Measurements from ENCODE around the gene TTLL6. TPM values are rescaled to one million over a fixed set of nuclear protein-coding genes. Genes with fewer than 3 reads are reported as not detected.
"Not testable (repeated sequence)": the region's sequence is repeated elsewhere in the genome, so short reads cannot be mapped to it uniquely, and the experiment has no call there.

TTLL6 gene
- total RNA-seq, 1 experiment from 2014 or later, result 0.34 TPM

DNA sequence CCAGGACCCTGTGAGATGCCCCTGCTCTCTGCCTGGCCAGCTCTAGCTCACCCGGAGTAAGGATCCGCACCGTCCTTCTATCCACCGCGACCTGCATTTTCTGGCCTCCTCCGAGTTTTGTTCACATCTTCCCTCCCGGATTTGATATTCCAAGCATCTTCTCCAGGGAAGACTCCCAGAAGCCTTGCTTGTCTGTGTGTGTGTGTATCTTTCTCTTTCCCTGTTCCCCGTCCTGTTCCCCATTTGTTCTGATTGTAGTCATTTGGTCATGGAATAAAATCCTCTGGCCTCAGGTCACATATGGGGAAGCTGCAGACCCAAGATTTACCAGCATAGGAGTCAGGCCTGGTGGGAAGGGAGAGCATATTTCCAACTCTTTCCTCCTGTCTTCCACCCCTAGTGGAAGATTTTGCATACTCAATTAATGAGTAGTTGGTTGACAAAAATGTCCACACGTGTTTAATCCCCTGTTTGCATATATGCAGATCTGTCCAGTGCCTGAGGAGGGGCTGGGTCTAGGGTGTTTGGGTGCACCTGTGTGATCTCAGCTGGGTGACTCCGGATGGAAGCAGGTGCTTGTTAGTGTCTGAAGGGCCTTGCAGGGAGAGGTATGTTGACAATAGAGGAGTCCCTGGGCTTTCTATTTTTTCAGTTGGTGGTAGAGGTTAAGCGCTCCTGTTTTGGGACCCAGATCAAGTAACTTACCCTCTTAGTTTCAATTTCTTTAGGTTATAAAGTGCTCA is 96.6 kb downstream of the TTLL6 start:
- in situ Hi-C loops (cut with HindIII; ENCODE audit: low pct_unique_long_range_greater_than_20kb, low sequenced_read_pairs), result no loop called here

DNA sequence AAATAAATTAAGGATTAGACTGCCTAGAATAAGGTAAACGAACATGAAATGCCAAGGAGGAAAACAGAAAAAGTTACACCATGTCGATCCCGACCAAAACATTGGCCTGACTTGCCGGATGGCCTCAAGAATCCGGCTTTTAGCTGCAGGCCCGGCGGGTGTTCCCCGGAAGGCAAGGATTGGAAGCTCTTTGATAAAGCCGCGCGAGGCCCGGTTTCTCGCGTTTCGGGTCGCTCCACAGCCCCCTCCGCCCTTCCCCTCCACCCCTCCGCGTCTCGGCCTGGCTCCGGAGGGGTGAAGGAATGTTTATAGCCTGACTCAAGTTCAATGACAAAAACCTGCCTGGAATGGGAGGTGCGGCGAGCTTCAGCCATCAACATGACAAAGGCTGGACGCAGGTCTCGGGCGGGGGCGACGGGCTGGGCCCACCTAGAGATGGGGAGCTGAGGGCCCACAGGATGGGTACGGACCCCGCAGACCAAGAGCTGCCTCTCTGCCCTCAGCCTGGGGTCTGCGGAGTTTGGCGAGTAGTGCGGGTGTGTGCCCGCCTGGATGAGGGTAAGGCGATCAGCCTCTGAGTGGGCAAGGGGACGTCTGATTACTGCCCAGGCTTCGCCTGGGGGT is 97.3 kb downstream of the TTLL6 start:
- DNase-seq (ENCODE audit: low read depth), result no peak
- in situ Hi-C loops (cut with HindIII; ENCODE audit: low pct_unique_long_range_greater_than_20kb, low sequenced_read_pairs), result no loop called here

More for the DNA sequence above, 96.6 kb downstream of the TTLL6 start:
- no peak for DNase-seq (ENCODE audit: low read depth)

DNA sequence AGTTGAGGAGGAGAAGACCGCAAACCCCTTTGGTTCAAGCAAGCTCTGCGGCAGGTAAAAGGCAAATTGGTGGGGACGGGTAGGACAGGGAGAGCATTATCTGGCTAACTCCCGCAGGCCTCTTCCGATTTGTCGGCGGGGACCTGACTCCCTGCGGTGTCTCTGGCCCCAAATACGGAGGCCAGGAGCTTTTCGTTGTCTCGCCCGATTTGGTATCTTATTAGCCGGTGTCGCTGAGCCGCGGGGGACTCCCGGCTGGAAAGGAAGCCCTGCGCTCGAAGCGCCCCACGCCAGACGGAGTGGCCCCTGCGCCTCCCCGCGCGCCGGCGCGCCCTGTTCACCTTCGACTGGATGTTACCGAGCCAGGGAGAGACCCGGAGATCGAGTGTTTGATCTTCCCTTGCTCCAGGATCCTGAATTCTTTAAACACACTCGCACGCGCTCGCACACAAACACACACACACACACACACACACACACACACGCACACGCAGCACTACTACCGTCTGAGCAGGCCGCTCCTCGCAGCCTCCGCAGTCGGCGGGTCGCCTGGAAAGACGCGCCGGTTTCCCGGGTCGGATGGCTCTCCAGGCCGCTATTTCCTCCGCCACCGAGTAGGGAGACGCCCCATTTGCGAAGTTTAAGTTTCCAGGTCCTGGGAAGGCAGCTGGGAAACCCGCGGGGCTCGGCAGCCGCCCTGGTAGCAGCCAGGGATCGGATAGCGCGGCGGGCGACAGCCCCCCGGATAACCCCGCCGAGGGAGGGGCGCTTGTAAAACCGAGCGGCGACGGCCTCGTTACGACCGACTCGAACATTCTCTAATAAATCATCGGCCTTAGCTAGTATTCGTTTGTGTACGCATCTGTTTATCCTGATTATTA is 98.0 kb downstream of the TTLL6 start:
- no peak for DNase-seq (ENCODE audit: low read depth)

DNA sequence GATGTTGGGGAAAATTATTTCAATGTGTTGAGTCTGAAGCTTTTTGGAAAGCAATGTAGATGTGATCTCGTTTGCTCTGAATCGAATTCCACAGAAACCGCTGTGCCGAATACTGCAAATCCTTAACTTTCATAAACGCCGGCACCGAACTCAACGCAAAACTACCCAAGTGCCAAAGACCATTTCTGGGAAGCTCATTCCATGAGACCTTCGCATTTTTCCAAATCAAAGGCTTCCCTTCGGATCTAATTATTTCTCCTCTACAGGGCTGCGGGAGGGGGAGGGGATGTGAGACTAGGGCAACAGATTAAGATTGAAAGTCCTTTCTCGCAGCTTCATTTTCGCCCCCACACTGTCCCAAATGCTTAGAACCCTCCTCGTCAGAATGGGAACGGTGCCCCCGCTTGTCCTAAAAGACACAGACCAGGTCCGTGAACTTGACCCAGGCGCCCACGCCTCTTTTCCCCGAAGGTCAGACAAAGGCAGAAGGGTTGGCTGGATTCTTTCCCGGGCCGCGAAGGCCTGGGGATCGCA is 98.7 kb downstream of the TTLL6 start:
- in situ Hi-C loops (cut with HindIII; ENCODE audit: low pct_unique_long_range_greater_than_20kb, low sequenced_read_pairs), result no loop called here
- no peak for DNase-seq (ENCODE audit: low read depth)

More for the DNA sequence above, 98.0 kb downstream of the TTLL6 start:
- in situ Hi-C loops (cut with HindIII; ENCODE audit: low pct_unique_long_range_greater_than_20kb, low sequenced_read_pairs), result no loop called here

DNA sequence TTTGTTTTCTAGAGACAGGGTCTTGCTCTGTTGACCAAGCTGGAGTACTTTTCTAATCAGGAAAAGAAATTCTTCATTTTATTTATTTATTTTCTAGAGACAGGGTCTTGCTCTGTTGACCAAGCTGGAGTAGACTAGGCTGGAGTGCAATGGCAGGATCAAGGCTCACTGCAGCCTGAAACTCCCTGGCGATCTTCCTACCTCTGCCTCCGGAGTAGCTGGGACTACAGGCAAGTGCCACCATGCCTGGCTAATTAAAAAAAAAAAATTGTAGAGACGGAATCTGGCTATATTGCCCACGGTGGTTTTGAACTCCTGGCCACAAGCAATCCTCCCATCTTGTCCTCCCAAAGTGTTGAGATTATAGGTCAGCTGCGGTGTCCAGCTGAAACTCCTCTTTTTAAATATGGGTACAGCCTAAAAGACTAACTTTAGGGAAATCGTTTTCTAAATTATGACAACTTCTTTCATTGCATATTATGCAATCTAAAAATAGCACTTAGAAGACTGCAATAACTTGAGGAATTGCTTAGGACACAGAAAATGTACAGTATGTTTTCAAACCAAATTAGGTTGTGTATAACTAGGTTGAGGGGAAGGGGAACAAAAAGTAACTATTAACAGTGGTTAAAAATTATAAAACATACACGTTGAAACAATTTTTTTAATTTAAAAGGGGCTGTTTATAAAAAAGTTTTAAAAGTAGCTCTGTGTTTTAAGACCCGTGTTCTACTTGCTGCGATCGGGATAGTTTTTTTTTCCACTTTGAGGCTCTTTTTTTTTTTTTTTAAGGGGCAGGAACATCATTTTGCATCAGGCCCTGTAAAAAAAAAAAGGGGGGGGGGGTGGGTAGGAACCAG is 99.4 kb downstream of the TTLL6 start:
- in situ Hi-C loops (cut with HindIII; ENCODE audit: low pct_unique_long_range_greater_than_20kb, low sequenced_read_pairs), result no loop called here
- no peak for DNase-seq (ENCODE audit: low read depth)

- in situ Hi-C loops (cut with HindIII; ENCODE audit: low pct_unique_long_range_greater_than_20kb, low sequenced_read_pairs), result not testable (repeated sequence)
These were observed 100.5 kb downstream of the TTLL6 start for GRCh38 chr17:48716549-48716948.

DNA sequence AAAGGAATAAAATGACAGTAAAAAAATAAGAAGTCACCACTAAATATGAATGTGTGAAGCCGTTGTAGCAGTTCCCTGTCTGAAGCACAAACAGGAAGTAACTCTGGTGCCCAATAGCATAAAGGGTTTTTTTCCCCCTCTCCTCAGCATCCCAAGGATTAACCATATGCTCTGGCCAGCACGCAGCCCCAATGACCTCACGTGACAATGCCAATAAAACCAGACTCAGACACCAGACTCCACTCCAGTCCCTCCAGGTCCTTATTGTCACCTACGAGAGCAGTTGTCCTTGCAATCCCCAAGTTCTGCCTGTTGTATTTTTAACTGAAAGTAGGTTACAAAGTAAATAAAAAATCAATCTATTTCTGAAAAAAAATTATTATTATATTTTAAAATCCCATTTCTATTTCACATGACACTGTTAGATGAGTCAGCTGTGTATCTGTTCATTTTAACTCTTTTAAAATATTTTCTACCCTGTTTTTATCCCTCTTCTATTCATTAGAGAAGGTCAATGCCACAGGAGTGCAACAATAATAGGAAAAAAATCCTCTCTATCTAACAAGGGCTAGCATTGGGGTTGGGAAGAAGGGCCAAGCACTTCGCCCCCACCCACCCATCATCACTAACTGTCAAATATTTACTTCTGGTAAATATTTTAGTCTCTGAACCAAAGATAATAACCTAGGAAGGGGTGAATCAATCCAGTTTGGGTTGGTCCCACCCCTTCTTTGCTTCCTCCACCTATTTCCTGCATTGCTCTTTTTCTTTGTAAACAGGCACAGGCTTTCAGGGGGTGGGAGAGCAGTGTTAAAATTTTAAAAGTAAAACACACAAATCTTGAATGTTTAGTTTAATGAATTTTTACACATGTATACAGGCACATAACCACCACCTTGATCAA is 101.3 kb downstream of the TTLL6 start:
- in situ Hi-C loops (cut with HindIII; ENCODE audit: low pct_unique_long_range_greater_than_20kb, low sequenced_read_pairs), result no loop called here
- no peak for DNase-seq (ENCODE audit: low read depth)

More at GRCh38 chr17:48716549-48716948, 100.5 kb downstream of the TTLL6 start:
- DNase-seq (ENCODE audit: low read depth), result not testable (repeated sequence)

Other genes starting within 250 kb of the TTLL6 start
- 2.6 and 2.7 TPM in 2 replicates for gene HOXB4, start 238.9 kb downstream of the TTLL6 start, total RNA-seq (2014; rRNA removed; shearing (Covaris generic); ENCODE audit: low replicate concordance)
- gene HOXB3, start 227.0 kb downstream of the TTLL6 start, total RNA-seq (2014; rRNA removed; shearing (Covaris generic); ENCODE audit: low replicate concordance), result 1.1 and 15.0 TPM in 2 replicates
- not detected in 2 replicates for gene HOXB5, start 223.4 kb downstream of the TTLL6 start, total RNA-seq (2014; rRNA removed; shearing (Covaris generic); ENCODE audit: low replicate concordance)
- 5.4 and 8.7 TPM in 2 replicates for gene HOXB6, start 212.2 kb downstream of the TTLL6 start, total RNA-seq (2014; rRNA removed; shearing (Covaris generic); ENCODE audit: low replicate concordance)
- gene HOXB7, start 206.2 kb downstream of the TTLL6 start, total RNA-seq (2014; rRNA removed; shearing (Covaris generic); ENCODE audit: low replicate concordance), result 21.5 and 29.0 TPM in 2 replicates
- gene HOXB8, start 201.9 kb downstream of the TTLL6 start, total RNA-seq (2014; rRNA removed; shearing (Covaris generic); ENCODE audit: low replicate concordance), result 0.47 TPM in 1 of 2 replicates, not detected in the other
- 0.84 and 2.1 TPM in 2 replicates for gene HOXB9, start 190.9 kb downstream of the TTLL6 start, total RNA-seq (2014; rRNA removed; shearing (Covaris generic); ENCODE audit: low replicate concordance)
- not detected in 2 replicates for gene PRAC1, start 94.7 kb downstream of the TTLL6 start, total RNA-seq (2014; rRNA removed; shearing (Covaris generic); ENCODE audit: low replicate concordance)
- not detected in 2 replicates for gene PRAC2, start 94.0 kb downstream of the TTLL6 start, total RNA-seq (2014; rRNA removed; shearing (Covaris generic); ENCODE audit: low replicate concordance)
- 6.5 and 6.9 TPM in 2 replicates for gene HOXB13, start 88.5 kb downstream of the TTLL6 start, total RNA-seq (2014; rRNA removed; shearing (Covaris generic); ENCODE audit: low replicate concordance)
- gene CALCOCO2, start 13.8 kb upstream of the TTLL6 start, total RNA-seq (2014; rRNA removed; shearing (Covaris generic); ENCODE audit: low replicate concordance), result 24.8 and 38.5 TPM in 2 replicates
- 65.0 and 102 TPM in 2 replicates for gene ATP5MC1, start 75.6 kb upstream of the TTLL6 start, total RNA-seq (2014; rRNA removed; shearing (Covaris generic); ENCODE audit: low replicate concordance)
- gene UBE2Z, start 91.2 kb upstream of the TTLL6 start, total RNA-seq (2014; rRNA removed; shearing (Covaris generic); ENCODE audit: low replicate concordance), result 151 and 159 TPM in 2 replicates
- 467 and 493 TPM in 2 replicates for gene SNF8, start 127.6 kb upstream of the TTLL6 start, total RNA-seq (2014; rRNA removed; shearing (Covaris generic); ENCODE audit: low replicate concordance)
- gene GIP, start 151.4 kb upstream of the TTLL6 start, total RNA-seq (2014; rRNA removed; shearing (Covaris generic); ENCODE audit: low replicate concordance), result not detected in 2 replicates
- gene IGF2BP1, start 180.2 kb upstream of the TTLL6 start, total RNA-seq (2014; rRNA removed; shearing (Covaris generic); ENCODE audit: low replicate concordance), result 0.29 and 1.2 TPM in 2 replicates

Measured in Caki2 (cell line).